ENCODE measurements around the gene CREB3.

The CREB3 gene

GRCh38 chr9:35725362-35725761 lies 7.1 kb upstream of the CREB3 start:
- no peak for DNase-seq (ENCODE audit: low read depth in 2 of 2)

GRCh38 chr9:35726931-35727330 lies 5.5 kb upstream of the CREB3 start:
- DNase-seq (ENCODE audit: low read depth in 2 of 2): no peak

- no peak for DNase-seq (ENCODE audit: low read depth in 2 of 2)
Observed at GRCh38 chr9:35727676-35728040, 4.8 kb upstream of the CREB3 start.

- DNase-seq (ENCODE audit: low read depth in 2 of 2): no peak
Observed at GRCh38 chr9:35728041-35728971, 4.2 kb upstream of the CREB3 start.

GRCh38 chr9:35729101-35729500 lies 3.4 kb upstream of the CREB3 start:
- DNase-seq (ENCODE audit: low read depth in 2 of 2): no peak

GRCh38 chr9:35729700-35730485 lies 2.6 kb upstream of the CREB3 start:
- DNase-seq (ENCODE audit: low read depth in 2 of 2): no peak

GRCh38 chr9:35730486-35730854 lies 2.0 kb upstream of the CREB3 start:
- DNase-seq (ENCODE audit: low read depth in 2 of 2): no peak

- DNase-seq (ENCODE audit: low read depth in 2 of 2): no peak
Observed at GRCh38 chr9:35731415-35732184, 866 bp upstream of the CREB3 start.

- no peak for DNase-seq (ENCODE audit: low read depth in 2 of 2)
Observed at GRCh38 chr9:35732800-35733541, 505 bp downstream of the CREB3 start.

- DNase-seq (ENCODE audit: low read depth in 2 of 2): no peak
Observed at GRCh38 chr9:35734096-35734495, 1.6 kb downstream of the CREB3 start.

GRCh38 chr9:35736201-35736633 lies 3.8 kb downstream of the CREB3 start:
- peak in 1 of 2 donors; percentile 36 for DNase-seq (ENCODE audit: low read depth in 2 of 2)

GRCh38 chr9:35737143-35737542 lies 4.7 kb downstream of the CREB3 start:
- DNase-seq (ENCODE audit: low read depth in 2 of 2): no peak

GRCh38 chr9:35738186-35738585 lies 5.7 kb downstream of the CREB3 start:
- DNase-seq (ENCODE audit: low read depth in 2 of 2): no peak

GRCh38 chr9:35738924-35739323 lies 6.5 kb downstream of the CREB3 start:
- no peak for DNase-seq (ENCODE audit: low read depth in 2 of 2)

- DNase-seq (ENCODE audit: low read depth in 2 of 2): no peak
Observed at GRCh38 chr9:35740243-35740642, 7.8 kb downstream of the CREB3 start.

- no peak for DNase-seq (ENCODE audit: low read depth in 2 of 2)
Observed at GRCh38 chr9:35741740-35742139, 9.3 kb downstream of the CREB3 start.

- no peak for DNase-seq (ENCODE audit: low read depth in 2 of 2)
Observed at GRCh38 chr9:35743452-35743851, 11.0 kb downstream of the CREB3 start.

GRCh38 chr9:35743880-35744518 lies 11.5 kb downstream of the CREB3 start:
- DNase-seq (ENCODE audit: low read depth in 2 of 2): no peak

GRCh38 chr9:35745569-35745968 lies 13.1 kb downstream of the CREB3 start:
- no peak for DNase-seq (ENCODE audit: low read depth in 2 of 2)

GRCh38 chr9:35746583-35746982 lies 14.1 kb downstream of the CREB3 start:
- no peak for DNase-seq (ENCODE audit: low read depth in 2 of 2)
